GM18517 (cell line): ENCODE data around the gene TBC1D23.
"Not testable (repeated sequence)": the region's sequence is repeated elsewhere in the genome, so short reads cannot be mapped to it uniquely, and the experiment has no call there.

Experiments
- ATAC-seq: cut with Tn5 transposase; IDR thresholded peaks from one replicate; pipeline ENCODE4 v1.9.1; 2021; ENCODE audit warnings: mild to moderate bottlenecking, moderate library complexity; ENCODE audit not compliant: unreplicated experiment

The TBC1D23 gene

GRCh38 chr3:100339786-100340185 lies 79.0 kb downstream of the TBC1D23 start:
- no peak for ATAC-seq

GRCh38 chr3:100340527-100340926 lies 79.7 kb downstream of the TBC1D23 start:
- ATAC-seq, result no peak

- no peak for ATAC-seq
These were observed 87.9 kb downstream of the TBC1D23 start for GRCh38 chr3:100348727-100349126.

- not testable (repeated sequence) for ATAC-seq
These were observed 91.0 kb downstream of the TBC1D23 start for GRCh38 chr3:100351770-100352169.

GRCh38 chr3:100352296-100353231 lies 91.8 kb downstream of the TBC1D23 start:
- no peak for ATAC-seq

- no peak for ATAC-seq
These were observed 94.1 kb downstream of the TBC1D23 start for GRCh38 chr3:100354850-100355249.

- ATAC-seq, result no peak
These were observed 97.6 kb downstream of the TBC1D23 start for GRCh38 chr3:100358413-100358812.

GRCh38 chr3:100359035-100359434 lies 98.2 kb downstream of the TBC1D23 start:
- ATAC-seq, result no peak

GRCh38 chr3:100360757-100361496 lies 100.1 kb downstream of the TBC1D23 start:
- no peak for ATAC-seq

GRCh38 chr3:100361897-100362296 lies 101.1 kb downstream of the TBC1D23 start:
- no peak for ATAC-seq

GRCh38 chr3:100364421-100364820 lies 103.6 kb downstream of the TBC1D23 start:
- no peak for ATAC-seq

GRCh38 chr3:100366424-100366823 lies 105.6 kb downstream of the TBC1D23 start:
- no peak for ATAC-seq

GRCh38 chr3:100368441-100368840 lies 107.6 kb downstream of the TBC1D23 start:
- ATAC-seq, result no peak

GRCh38 chr3:100370756-100371155 lies 110.0 kb downstream of the TBC1D23 start:
- ATAC-seq, result no peak

- ATAC-seq, result no peak
These were observed 113.7 kb downstream of the TBC1D23 start for GRCh38 chr3:100374521-100374920.
